Karpas-422 (cell line): ENCODE measurements around the gene HLA-DQA2. TPM values are rescaled to one million over a fixed set of nuclear protein-coding genes. Genes with fewer than 3 reads are reported as not detected.

Experiments
- DNase-seq: peaks from one replicate; pipeline ENCODE4 v3.0.0-alpha.2; 2015
- H2AFZ ChIP-seq: fragments of 200-600 bp; sonication (generic); 2 replicates; pipeline ENCODE4 v1.6.1; 2014; ENCODE audit warnings: antibody characterized with exemption, low read length, mixed read lengths
- H3K27ac ChIP-seq: fragments of 200-600 bp; sonication (generic); 2 replicates; pipeline ENCODE4 v1.5.1; 2014; ENCODE audit warnings: mild to moderate bottlenecking, low read length, moderate library complexity
- H3K27me3 ChIP-seq: fragments of 200-600 bp; sonication (generic); 2 replicates; pipeline ENCODE4 v1.6.1; 2014; ENCODE audit warnings: low read length, mixed read lengths
- H3K36me3 ChIP-seq: fragments of 200-600 bp; sonication (generic); 2 replicates; pipeline ENCODE4 v1.6.1; 2014; ENCODE audit warnings: low read length, mixed read lengths; ENCODE audit not compliant: insufficient read depth
- H3K4me1 ChIP-seq: fragments of 200-600 bp; sonication (generic); 2 replicates; pipeline ENCODE4 v1.6.1; 2014; ENCODE audit warnings: mild to moderate bottlenecking, low read length, mixed read lengths
- H3K4me2 ChIP-seq: fragments of 200-600 bp; sonication (generic); 2 replicates; pipeline ENCODE4 v1.6.1; 2014; ENCODE audit warnings: low read length, low read depth, mild to moderate bottlenecking; ENCODE audit not compliant: poor library complexity, severe bottlenecking
- H3K4me3 ChIP-seq: fragments of 200-600 bp; sonication (generic); 2 replicates; pipeline ENCODE4 v1.5.1; 2014; ENCODE audit warnings: mild to moderate bottlenecking, antibody characterized with exemption, low read length, mixed read lengths
- H3K79me2 ChIP-seq: fragments of 200-600 bp; sonication (generic); 2 replicates; pipeline ENCODE4 v1.6.1; 2014; ENCODE audit warnings: mild to moderate bottlenecking, low read length, mixed read lengths
- H3K9ac ChIP-seq: fragments of 200-600 bp; sonication (generic); 2 replicates; pipeline ENCODE4 v1.6.0; 2014; ENCODE audit warnings: low read length
- H3K9me2 ChIP-seq: fragments of 200-600 bp; sonication (generic), shearing (Covaris generic); replicated peaks from 2 replicates; pipeline ENCODE4 v1.6.0; 2014; ENCODE audit warnings: mild to moderate bottlenecking, low read length, moderate library complexity; ENCODE audit not compliant: insufficient read depth
- H3K9me3 ChIP-seq: fragments of 300-700, 200-600 bp; sonication (generic); 2 replicates; pipeline ENCODE4 v1.6.1; 2014; ENCODE audit warnings: low read length, mixed read lengths
- H4K20me1 ChIP-seq: fragments of 200-600 bp; sonication (generic); 2 replicates; pipeline ENCODE4 v1.6.1; 2014; ENCODE audit warnings: mild to moderate bottlenecking, antibody characterized with exemption, low read length, low read depth; ENCODE audit not compliant: insufficient read depth
- small RNA-seq: library from RNA; depleted of rRNA; stranded (forward); fragments of <200 nt; gene quantifications from one replicate; pipeline ENCODE3, GENCODE V24; 2014
- total RNA-seq: library from RNA; depleted of rRNA; stranded (reverse); fragments of >200 nt; shearing (Covaris generic); gene quantifications from 2 replicates; pipeline ENCODE4 v1.2.3, GENCODE V29; 2014; ENCODE audit warnings: low replicate concordance; rRNA removed

HLA-DQA2 gene
- total RNA-seq, 1 experiment from 2014 or later = 66.5 TPM

DNA sequence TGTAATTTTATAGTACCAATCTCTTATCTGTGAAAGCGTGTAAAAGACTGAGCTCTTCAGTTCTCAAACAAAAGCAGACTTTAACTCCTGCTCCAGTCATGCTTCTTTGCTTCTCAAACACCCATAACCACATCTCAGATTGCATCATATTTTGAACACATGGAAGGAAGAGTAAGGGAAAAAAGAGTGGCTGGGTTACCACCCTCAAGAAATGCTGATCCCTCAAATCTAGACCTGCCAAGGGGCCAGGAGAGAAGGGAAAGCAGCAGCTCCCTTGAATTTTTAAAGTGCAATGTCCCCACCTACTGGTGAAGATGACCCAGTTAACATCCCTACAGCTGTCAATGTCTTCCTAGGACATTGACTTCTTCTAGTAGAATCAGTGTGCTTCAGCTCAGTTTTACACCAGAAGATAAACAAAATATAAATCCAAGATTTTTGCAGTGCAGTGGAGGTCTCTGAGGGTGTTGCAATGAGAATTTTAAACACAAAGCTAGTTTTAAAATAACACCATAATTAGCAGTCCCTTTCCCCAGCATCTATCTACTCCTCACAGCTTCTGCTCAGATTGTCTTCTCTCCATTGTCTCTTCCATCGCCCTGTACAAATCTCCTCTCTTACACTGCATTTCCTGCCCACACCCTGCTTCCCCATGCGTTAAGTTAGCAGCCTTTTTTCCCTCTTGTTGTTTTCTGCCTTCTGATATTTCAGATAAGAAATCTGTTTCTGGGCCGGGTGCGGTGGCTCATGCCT, 44.8 kb downstream of the HLA-DQA2 start:
- H2AFZ ChIP-seq = no peak overlapping the region
- peak; percentile 86 for DNase-seq
- no peak overlapping the region for H3K27ac ChIP-seq
- no peak overlapping the region for H3K4me2 ChIP-seq
- no peaks in the 10 kb centered on the region for H3K4me1 ChIP-seq
- H3K79me2 ChIP-seq = no peaks in the 10 kb centered on the region
- no peaks in the 10 kb centered on the region for H3K9me2 ChIP-seq
- no peaks in the 10 kb centered on the region for H3K36me3 ChIP-seq
- H3K4me3 ChIP-seq = no peak overlapping the region
- H3K27me3 ChIP-seq = no peaks in the 10 kb centered on the region
- H3K9me3 ChIP-seq = no peaks in the 10 kb centered on the region
- no peaks in the 10 kb centered on the region for H4K20me1 ChIP-seq
- H3K9ac ChIP-seq = no peak overlapping the region

DNA sequence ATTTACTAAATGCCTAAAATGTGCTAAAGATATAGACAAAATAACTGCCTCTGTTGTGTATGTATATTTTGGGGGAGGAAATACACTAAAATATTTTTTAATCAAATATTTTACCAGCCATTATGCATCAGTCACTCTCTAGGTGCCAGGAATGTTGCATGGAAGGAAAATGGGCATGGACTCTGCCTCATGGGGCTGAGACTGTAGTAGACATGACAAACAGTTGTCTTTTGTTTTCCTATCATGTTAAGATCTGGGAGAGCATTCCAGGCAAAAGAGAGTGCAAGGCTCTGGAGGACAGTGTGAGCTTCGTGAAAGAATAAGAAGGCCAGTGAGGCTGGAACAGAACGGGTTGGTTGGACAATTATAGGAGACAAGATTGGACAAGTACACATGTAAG, 49.1 kb downstream of the HLA-DQA2 start:
- Histone ChIP-seq H3K4me2 (no peak overlapping the region), H3K9ac (no peak overlapping the region), H3K9me3 (no peaks in the 10 kb centered on the region), H3K36me3 (no peaks in the 10 kb centered on the region), H3K9me2 (no peaks in the 10 kb centered on the region), H3K4me1 (peaks cover 11% of the 10 kb centered on the region), H3K79me2 (no peaks in the 10 kb centered on the region), H3K4me3 (no peak overlapping the region), H3K27me3 (no peaks in the 10 kb centered on the region), H4K20me1 (no peaks in the 10 kb centered on the region), H3K27ac (no peak overlapping the region), H2AFZ (no peak overlapping the region)
- no peak for DNase-seq

DNA sequence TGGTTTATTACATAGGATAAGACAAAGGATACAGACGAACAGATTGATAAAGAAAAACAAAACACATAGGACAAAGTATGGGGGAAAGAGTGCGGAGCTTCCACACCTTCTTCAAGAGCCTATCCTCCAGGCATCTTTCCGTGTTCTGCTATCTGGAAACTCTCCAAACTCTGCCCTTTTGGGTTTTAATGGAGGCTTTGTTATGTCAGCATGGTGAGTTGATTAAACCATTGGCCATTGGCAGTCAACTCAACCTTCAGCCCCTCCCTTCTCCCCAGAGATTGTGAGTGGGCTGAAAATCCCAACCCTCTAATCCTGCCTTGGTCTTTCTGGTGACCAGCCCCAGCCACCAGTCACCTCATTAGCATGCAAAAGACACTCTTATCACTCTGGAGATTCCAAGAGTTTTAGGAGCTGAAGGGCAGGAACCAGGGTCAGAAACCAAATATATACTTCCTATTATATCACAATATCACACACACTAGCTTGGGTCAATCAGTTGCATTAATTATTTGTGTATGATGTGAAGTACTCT, 51.8 kb downstream of the HLA-DQA2 start:
- no peak overlapping the region for H3K9ac ChIP-seq
- DNase-seq = no peak
- no peaks in the 10 kb centered on the region for H4K20me1 ChIP-seq
- no peaks in the 10 kb centered on the region for H3K9me3 ChIP-seq
- no peaks in the 10 kb centered on the region for H3K36me3 ChIP-seq
- H3K79me2 ChIP-seq = no peaks in the 10 kb centered on the region
- no peak overlapping the region for H3K4me3 ChIP-seq
- no peaks in the 10 kb centered on the region for H3K9me2 ChIP-seq
- no peak overlapping the region for H3K27ac ChIP-seq
- no peak overlapping the region for H2AFZ ChIP-seq
- no peaks in the 10 kb centered on the region for H3K27me3 ChIP-seq
- H3K4me2 ChIP-seq = no peak overlapping the region
- H3K4me1 ChIP-seq = peaks cover 26% of the 10 kb centered on the region

DNA sequence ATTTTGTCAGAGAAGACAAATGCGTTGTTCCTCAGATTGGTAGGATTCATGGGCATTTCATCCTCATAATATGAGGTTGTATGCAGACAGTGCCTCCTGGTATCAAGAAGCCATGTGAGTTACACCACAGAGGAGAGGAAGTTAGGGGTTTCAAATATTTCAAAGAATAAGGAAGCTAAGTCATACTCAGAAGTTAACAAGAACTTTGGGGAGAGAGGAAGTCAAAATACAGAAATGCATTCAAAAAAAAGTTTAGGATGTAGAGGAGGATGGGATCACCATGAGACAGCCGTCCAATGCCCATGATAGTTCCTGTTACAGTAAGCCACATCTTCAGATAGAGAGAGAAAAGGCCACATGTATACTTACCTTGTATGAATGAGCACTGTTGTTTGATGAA, 53.3 kb downstream of the HLA-DQA2 start:
- Histone ChIP-seq H3K9me3 (peaks cover 7% of the 10 kb centered on the region; the same call in 1 of the 2 replicates), H3K9ac (no peak overlapping the region; the same call in 1 of the 2 replicates)

More for the DNA sequence above, 53.3 kb downstream of the HLA-DQA2 start:
- H3K27ac ChIP-seq = no peak overlapping the region
- no peak overlapping the region for H3K4me2 ChIP-seq
- no peaks in the 10 kb centered on the region for H3K27me3 ChIP-seq
- H3K79me2 ChIP-seq = no peaks in the 10 kb centered on the region
- peaks cover 26% of the 10 kb centered on the region for H3K4me1 ChIP-seq
- H3K4me3 ChIP-seq = no peak overlapping the region
- H3K9me2 ChIP-seq = no peaks in the 10 kb centered on the region
- peak overlapping the region; percentile 65; the same call in 1 of the 2 replicates for H2AFZ ChIP-seq
- DNase-seq = no peak
- H3K36me3 ChIP-seq = no peaks in the 10 kb centered on the region
- H4K20me1 ChIP-seq = no peaks in the 10 kb centered on the region

Small RNAs within 50 kb of the gene (small RNA-seq; reads per million reads assigned to genes)
- not detected for gene MIR3135B

Other genes starting within 250 kb of the HLA-DQA2 start
- 445 and 522 TPM in 2 replicates for gene HLA-DRB5, start 211.1 kb upstream of the HLA-DQA2 start, total RNA-seq
- 281 and 366 TPM in 2 replicates for gene HLA-DRB1, start 151.5 kb upstream of the HLA-DQA2 start, total RNA-seq
- 216 and 309 TPM in 2 replicates for gene HLA-DQA1, start 104.0 kb upstream of the HLA-DQA2 start, total RNA-seq
- gene HLA-DQB1, start 74.7 kb upstream of the HLA-DQA2 start, total RNA-seq = 79.1 and 126 TPM in 2 replicates
- gene HLA-DQB2, start 22.1 kb downstream of the HLA-DQA2 start, total RNA-seq = 0.14 TPM in 1 of 2 replicates, not detected in the other
- 77.3 and 91.6 TPM in 2 replicates for gene HLA-DOB, start 75.6 kb downstream of the HLA-DQA2 start, total RNA-seq
- 93.0 and 140 TPM in 2 replicates for gene TAP2, start 97.3 kb downstream of the HLA-DQA2 start, total RNA-seq
- gene PSMB8, start 102.7 kb downstream of the HLA-DQA2 start, total RNA-seq = 212 and 306 TPM in 2 replicates
- 120 and 171 TPM in 2 replicates for gene TAP1, start 112.3 kb downstream of the HLA-DQA2 start, total RNA-seq
- 185 and 284 TPM in 2 replicates for gene PSMB9, start 112.8 kb downstream of the HLA-DQA2 start, total RNA-seq
- gene HLA-DMB, start 199.6 kb downstream of the HLA-DQA2 start, total RNA-seq = 116 and 142 TPM in 2 replicates
- gene HLA-DMA, start 211.7 kb downstream of the HLA-DQA2 start, total RNA-seq = 325 and 451 TPM in 2 replicates
- gene BRD2, start 227.2 kb downstream of the HLA-DQA2 start, total RNA-seq = 201 and 221 TPM in 2 replicates